ENCODE data around the gene C2orf72.

GRCh38 chr2:230991598-230991997 lies 45.7 kb upstream of the C2orf72 start:
- TF ChIP-seq CTCF (IDR thresholded peaks at IDR 0.05), result no peak
- TF ChIP-seq POLR2A (IDR thresholded peaks at IDR 0.05), result no peak

Data from heart left ventricle (tissue), 13 donors.